GM10266 (cell line): Measurements from ENCODE around the gene GRK4.
A peak's percentile ranks its signal among the peaks of the same experiment; 100 is the strongest.
"Not testable (repeated sequence)": the region's sequence is repeated elsewhere in the genome, so short reads cannot be mapped to it uniquely, and the experiment has no call there.

Source experiments
- DNase-seq: peaks from one replicate; pipeline ENCODE4 v3.0.0; 2012; ENCODE audit errors: extremely low spot score
- CTCF ChIP-seq: IDR thresholded peaks from 2 replicates; pipeline ENCODE4 v1.5.1; 2012; ENCODE audit warnings: mild to moderate bottlenecking, low read depth; ENCODE audit not compliant: control insufficient read depth, insufficient read depth; ENCODE audit errors: missing control alignments

Gene GRK4

DNA sequence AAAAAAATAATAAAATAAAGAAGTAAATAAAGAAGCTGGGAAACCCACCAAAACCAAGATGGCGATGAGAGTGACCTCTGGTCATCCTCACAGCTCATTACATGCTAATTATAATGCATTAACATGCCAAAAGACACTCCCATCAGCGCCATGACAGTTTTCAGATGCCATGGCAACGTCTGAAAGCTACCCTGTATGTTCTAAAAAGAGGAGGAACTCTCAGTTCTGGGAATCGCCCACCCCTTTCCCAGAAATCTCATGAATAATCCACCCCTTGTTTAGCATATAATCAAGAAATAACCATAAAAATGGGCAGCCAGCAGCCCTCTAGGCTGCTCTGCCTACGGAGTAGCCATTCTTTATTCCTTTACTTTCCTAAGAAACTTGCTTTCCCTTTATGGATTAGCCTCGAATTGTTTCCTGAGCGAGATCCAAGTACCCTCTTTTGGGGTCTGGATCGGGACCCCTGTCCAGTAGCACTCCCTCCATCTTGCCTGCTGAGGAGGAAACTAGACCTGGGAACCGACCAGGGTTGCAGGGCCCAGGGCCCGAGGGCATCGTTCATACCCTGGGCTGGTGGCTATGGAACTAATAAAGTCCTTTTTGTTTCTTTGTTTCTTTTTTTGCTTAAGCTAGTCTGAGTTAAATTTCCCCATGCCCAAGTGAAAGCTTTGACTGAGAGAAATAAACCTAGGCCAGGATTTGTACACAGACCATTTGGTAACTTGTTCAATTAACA, 80.1 kb downstream of the GRK4 start:
- no peak for DNase-seq
- TF ChIP-seq CTCF: no peak

- no peak for TF ChIP-seq CTCF
- no peak for DNase-seq
These were observed 81.8 kb downstream of the GRK4 start for GRCh38 chr4:3044870-3045819.

GRCh38 chr4:3046162-3046561, 82.8 kb downstream of the GRK4 start:
- no peak for DNase-seq
- TF ChIP-seq CTCF: no peak

DNA sequence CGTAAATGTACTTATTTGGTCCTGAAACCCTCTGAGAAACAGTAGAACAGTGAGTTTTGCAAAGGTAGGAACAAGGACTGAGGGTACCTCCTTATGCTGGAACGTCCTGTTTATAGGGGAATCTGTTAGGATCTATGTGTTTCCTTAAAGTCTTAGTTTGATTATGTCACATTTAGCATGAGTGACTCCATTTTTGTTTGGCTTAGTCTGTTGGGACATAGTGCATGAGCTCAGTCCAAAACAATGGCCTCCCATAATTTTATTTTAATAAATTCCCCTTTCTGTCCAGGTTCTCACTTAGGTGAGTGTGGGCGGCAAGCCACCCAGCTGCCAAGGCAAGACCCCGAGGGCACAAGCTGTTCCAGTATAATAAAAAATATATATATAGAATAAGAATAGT, 83.3 kb downstream of the GRK4 start:
- no peak for DNase-seq
- TF ChIP-seq CTCF: no peak

GRCh38 chr4:3047464-3048286, 84.3 kb downstream of the GRK4 start:
- peak; percentile 70 for DNase-seq
- TF ChIP-seq CTCF: peak; percentile 84

DNA sequence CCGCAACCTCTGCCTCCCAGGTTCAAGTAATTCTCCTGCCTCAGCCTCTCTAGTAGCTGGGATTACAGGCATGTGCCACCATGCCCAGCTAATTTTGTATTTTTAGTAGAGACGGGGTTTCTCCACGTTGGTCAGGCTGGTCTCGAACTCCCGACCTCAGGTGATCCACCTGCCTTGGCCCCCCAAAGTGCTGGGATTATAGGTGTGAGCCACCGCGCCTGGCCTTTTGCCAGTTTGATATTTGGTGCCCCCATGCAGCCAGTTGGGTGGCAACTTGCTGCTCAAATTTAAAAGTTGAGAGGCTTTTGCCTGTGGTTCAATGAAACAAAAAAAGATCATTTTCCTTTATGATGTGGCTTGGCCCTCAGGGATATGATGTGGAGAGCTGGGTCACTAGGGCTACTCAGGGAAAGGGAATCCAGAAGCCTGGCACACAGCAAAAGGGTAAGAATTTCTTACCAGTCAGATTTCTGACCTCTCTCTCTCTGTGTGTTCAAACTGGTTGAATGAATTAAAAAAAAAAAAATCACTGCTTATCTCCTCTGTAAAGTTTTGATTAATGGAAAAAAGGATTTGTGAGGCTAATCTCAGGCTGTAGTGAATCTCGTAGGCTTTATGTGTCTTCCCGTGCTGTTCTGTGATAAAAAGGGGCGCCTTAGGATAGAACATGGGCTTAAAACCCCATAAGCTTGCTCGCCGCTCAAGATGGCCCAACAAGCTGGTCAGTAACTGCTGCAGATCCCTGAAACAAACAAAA, 87.9 kb downstream of the GRK4 start:
- not testable (repeated sequence) for DNase-seq
